Measurements from ENCODE around the gene CYP19A1. TPM values are rescaled to one million over a fixed set of nuclear protein-coding genes. Genes with fewer than 3 reads are reported as not detected.

The CYP19A1 gene
- total RNA-seq, 4 donors from 2014 or later = 1.8 to 2.9 (median 2.5) TPM; not detected in 1

DNA sequence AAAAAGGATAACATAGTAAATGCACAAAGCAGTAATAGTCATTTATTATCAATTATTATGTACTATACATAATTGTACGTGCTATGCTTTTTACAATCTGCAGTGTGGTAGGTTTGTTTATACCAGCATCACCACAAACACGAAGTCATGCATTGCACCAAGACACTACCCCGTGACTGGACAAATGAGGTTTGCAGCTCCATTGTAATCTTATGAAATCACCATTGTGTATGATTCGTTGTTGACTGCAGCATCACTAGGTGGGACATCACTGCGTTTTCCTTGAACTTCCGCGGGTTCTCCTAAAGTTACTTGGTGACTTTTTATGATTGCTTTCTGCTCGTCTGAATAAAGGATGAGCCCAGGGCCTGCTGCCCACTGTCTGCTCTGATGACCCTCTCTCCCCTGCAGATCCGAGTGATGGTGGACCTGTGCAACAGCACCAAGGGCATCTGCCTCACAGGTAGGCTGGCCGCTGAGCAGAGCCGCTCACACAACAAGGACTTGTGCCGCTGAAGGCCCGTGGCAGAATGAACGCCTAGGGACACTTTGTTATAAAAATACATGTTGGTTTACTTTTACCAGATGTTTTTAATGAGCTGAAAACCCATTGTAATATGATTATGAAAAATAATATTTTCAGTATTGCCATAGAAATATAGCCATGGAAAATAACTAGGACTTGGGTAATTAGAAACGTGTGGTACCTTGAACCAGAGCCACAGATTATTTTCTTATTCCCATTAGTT is 38.8 kb upstream of the CYP19A1 start:
- H3K9me3 ChIP-seq = no peaks in the 10 kb centered on the region
- H3K4me1 ChIP-seq = peaks cover 0 to 34% (median 5%) of the 10 kb centered on the region in 3 donors
- no peaks in the 10 kb centered on the region for H3K27me3 ChIP-seq
- no peak for TF ChIP-seq POLR2AphosphoS5 (IDR thresholded peaks at IDR 0.05)
- TF ChIP-seq, protein P1, sequence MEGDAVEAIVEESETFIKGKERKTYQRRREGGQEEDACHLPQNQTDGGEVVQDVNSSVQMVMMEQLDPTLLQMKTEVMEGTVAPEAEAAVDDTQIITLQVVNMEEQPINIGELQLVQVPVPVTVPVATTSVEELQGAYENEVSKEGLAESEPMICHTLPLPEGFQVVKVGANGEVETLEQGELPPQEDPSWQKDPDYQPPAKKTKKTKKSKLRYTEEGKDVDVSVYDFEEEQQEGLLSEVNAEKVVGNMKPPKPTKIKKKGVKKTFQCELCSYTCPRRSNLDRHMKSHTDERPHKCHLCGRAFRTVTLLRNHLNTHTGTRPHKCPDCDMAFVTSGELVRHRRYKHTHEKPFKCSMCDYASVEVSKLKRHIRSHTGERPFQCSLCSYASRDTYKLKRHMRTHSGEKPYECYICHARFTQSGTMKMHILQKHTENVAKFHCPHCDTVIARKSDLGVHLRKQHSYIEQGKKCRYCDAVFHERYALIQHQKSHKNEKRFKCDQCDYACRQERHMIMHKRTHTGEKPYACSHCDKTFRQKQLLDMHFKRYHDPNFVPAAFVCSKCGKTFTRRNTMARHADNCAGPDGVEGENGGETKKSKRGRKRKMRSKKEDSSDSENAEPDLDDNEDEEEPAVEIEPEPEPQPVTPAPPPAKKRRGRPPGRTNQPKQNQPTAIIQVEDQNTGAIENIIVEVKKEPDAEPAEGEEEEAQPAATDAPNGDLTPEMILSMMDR (IDR thresholded peaks at IDR 0.05) = no peak
- TF ChIP-seq POLR2A (IDR thresholded peaks at IDR 0.05) = no peak
- TF ChIP-seq EP300 (IDR thresholded peaks at IDR 0.05) = no peak
- no peaks in the 10 kb centered on the region for H3K36me3 ChIP-seq
- 70 to 83% methylated on average over 9 to 11 of the region's 15 CpGs for WGBS, 2 donors (ENCODE audit: low coverage in 1 of 2)
- no peak overlapping the region for H3K4me3 ChIP-seq
- no peak overlapping the region for H3K27ac ChIP-seq
- ATAC-seq = no peak

DNA sequence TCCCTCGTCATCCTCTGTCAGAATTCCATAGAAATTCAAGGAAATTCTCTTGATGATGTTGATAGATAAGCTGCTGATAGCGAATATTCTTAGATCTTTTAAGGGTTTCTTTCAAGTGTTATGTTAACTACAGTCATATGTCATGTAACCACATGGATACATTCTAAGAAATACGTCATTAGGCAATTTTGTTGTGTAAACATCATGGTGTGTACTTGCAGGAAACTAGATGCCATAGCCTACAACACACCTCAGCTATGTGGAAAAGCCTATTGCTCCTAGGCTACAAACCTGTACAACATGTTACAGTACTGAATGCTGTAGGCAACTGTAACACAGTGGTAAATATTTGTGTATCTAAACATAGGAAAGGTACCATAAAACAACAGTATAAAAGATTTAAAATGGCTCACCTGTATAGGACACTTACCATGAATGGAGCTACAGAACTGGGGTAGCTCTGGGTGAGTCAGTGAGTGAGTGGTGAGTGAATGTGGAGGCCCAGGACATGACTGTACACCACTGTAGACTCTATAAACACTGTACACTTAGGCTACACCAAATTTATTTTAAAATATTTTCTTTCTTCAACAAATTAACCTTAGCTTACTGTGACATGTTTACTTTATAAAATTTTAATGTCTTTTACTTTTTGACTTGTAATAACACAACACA is 37.7 kb upstream of the CYP19A1 start:
- 64 to 86% methylated on average over 3 of the region's 3 CpGs for WGBS, 2 donors (ENCODE audit: low coverage in 1 of 2)
- Histone ChIP-seq H3K27ac (no peak overlapping the region), H3K36me3 (no peaks in the 10 kb centered on the region), H3K27me3 (no peaks in the 10 kb centered on the region), H3K4me3 (no peak overlapping the region), H3K4me1 (peaks cover 0 to 30% (median 5%) of the 10 kb centered on the region in 3 donors), H3K9me3 (no peaks in the 10 kb centered on the region)
- TF ChIP-seq, protein P1 (IDR thresholded peaks at IDR 0.05) = no peak
- TF ChIP-seq EP300 (IDR thresholded peaks at IDR 0.05) (no peak), POLR2A (IDR thresholded peaks at IDR 0.05) (no peak), POLR2AphosphoS5 (IDR thresholded peaks at IDR 0.05) (no peak)
- ATAC-seq = no peak

DNA sequence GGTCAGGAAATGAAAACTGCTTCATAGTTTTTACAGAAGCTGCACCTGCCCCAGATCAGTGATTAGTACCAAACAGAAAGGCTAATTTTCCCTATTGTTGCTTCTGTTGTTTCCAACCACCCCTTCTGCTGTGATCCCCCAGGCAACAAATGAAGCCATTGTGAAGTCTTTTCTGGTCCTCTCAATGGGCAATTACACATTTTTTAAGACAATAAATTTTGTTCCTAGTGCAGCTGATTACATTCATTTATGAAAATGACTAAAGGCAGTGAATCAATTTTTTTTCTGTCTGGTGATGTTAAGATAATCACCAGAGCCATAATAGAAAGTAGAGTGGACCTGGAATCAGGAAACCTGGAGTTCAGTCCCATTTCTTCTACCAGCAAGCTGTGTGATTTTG is 35.7 kb upstream of the CYP19A1 start:
- peaks cover 0 to 10% (median 0%) of the 10 kb centered on the region in 3 donors for H3K4me1 ChIP-seq
- TF ChIP-seq POLR2A (IDR thresholded peaks at IDR 0.05) = no peak
- no peak for TF ChIP-seq POLR2AphosphoS5 (IDR thresholded peaks at IDR 0.05)
- TF ChIP-seq, protein P1 (IDR thresholded peaks at IDR 0.05) = no peak
- no peak for TF ChIP-seq EP300 (IDR thresholded peaks at IDR 0.05)
- H3K36me3 ChIP-seq = no peaks in the 10 kb centered on the region
- no peak for ATAC-seq
- H3K27ac ChIP-seq = no peak overlapping the region
- H3K4me3 ChIP-seq = no peak overlapping the region
- no peaks in the 10 kb centered on the region for H3K27me3 ChIP-seq
- no peaks in the 10 kb centered on the region for H3K9me3 ChIP-seq

DNA sequence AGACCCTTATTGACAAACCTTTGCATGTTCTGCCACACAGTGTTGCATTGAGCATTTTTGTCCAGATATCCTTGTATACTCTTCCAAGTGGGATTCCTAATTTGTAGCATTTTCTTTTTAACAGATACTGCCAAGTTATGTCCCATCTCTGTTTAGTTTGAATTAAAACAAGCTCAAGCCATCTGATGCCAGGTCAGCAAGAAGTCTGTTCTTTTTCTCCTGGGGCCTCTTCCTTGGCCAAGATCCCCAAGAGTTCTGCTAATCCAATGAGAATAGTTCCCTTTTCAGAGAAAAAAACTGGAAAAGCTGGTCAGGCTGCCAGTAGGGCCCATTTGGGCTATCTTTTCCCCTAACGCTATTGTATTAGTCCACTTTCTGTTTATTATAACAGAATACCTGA is 32.9 kb upstream of the CYP19A1 start:
- Histone ChIP-seq H3K9me3 (no peaks in the 10 kb centered on the region), H3K27me3 (no peaks in the 10 kb centered on the region), H3K36me3 (no peaks in the 10 kb centered on the region), H3K4me1 (no peaks in the 10 kb centered on the region), H3K27ac (no peak overlapping the region), H3K4me3 (no peak overlapping the region)
- TF ChIP-seq, protein P1 (IDR thresholded peaks at IDR 0.05) = no peak
- no peak for TF ChIP-seq POLR2A (IDR thresholded peaks at IDR 0.05)
- TF ChIP-seq POLR2AphosphoS5 (IDR thresholded peaks at IDR 0.05) = no peak
- no peak for TF ChIP-seq EP300 (IDR thresholded peaks at IDR 0.05)
- 54% methylated on average over 1 of the region's 1 CpG; no CpG with 5 or more reads in 1 of the 2 donors for WGBS, 2 donors (ENCODE audit: low coverage in 1 of 2)
- no peak for ATAC-seq

DNA sequence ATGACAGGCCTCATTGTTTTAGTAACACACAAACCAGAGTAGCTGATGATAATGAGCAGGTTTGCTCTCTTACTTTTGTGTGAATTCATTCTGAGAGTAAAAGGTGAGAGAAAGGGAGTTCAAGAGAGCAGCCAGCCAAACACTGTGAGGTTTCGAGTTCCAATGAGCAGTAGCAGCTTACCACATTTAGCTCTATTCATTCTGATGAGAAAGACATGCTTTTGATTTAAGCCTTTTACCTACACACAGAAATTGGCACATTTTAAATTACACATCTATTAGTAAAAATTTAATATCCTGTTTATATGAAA is 31.0 kb upstream of the CYP19A1 start:
- H3K4me3 ChIP-seq = no peak overlapping the region
- peak overlapping the region in 1 of 4 donors; percentile 42 for H3K27ac ChIP-seq
- WGBS, 2 donors (ENCODE audit: low coverage in 1 of 2) = 70 to 75% methylated on average over 1 of the region's 1 CpG
- no peaks in the 10 kb centered on the region for H3K4me1 ChIP-seq
- no peak for TF ChIP-seq EP300 (IDR thresholded peaks at IDR 0.05)
- no peak for TF ChIP-seq POLR2A (IDR thresholded peaks at IDR 0.05)
- TF ChIP-seq POLR2AphosphoS5 (IDR thresholded peaks at IDR 0.05) = no peak
- TF ChIP-seq, protein P1 (IDR thresholded peaks at IDR 0.05) = no peak
- H3K36me3 ChIP-seq = no peaks in the 10 kb centered on the region
- H3K27me3 ChIP-seq = no peaks in the 10 kb centered on the region
- no peak for ATAC-seq
- H3K9me3 ChIP-seq = no peaks in the 10 kb centered on the region
